NCI-H748 (cell line): Measurements from ENCODE around the gene TRO.

Experiments
- DNase-seq: peaks from one replicate; lab custom pipeline; 2025; ENCODE audit not compliant: unreplicated experiment; lab: John Stamatoyannopoulos, UW

Gene TRO, protein sequence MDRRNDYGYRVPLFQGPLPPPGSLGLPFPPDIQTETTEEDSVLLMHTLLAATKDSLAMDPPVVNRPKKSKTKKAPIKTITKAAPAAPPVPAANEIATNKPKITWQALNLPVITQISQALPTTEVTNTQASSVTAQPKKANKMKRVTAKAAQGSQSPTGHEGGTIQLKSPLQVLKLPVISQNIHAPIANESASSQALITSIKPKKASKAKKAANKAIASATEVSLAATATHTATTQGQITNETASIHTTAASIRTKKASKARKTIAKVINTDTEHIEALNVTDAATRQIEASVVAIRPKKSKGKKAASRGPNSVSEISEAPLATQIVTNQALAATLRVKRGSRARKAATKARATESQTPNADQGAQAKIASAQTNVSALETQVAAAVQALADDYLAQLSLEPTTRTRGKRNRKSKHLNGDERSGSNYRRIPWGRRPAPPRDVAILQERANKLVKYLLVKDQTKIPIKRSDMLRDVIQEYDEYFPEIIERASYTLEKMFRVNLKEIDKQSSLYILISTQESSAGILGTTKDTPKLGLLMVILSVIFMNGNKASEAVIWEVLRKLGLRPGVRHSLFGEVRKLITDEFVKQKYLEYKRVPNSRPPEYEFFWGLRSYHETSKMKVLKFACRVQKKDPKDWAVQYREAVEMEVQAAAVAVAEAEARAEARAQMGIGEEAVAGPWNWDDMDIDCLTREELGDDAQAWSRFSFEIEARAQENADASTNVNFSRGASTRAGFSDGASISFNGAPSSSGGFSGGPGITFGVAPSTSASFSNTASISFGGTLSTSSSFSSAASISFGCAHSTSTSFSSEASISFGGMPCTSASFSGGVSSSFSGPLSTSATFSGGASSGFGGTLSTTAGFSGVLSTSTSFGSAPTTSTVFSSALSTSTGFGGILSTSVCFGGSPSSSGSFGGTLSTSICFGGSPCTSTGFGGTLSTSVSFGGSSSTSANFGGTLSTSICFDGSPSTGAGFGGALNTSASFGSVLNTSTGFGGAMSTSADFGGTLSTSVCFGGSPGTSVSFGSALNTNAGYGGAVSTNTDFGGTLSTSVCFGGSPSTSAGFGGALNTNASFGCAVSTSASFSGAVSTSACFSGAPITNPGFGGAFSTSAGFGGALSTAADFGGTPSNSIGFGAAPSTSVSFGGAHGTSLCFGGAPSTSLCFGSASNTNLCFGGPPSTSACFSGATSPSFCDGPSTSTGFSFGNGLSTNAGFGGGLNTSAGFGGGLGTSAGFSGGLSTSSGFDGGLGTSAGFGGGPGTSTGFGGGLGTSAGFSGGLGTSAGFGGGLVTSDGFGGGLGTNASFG (N-terminal part only)

DNA sequence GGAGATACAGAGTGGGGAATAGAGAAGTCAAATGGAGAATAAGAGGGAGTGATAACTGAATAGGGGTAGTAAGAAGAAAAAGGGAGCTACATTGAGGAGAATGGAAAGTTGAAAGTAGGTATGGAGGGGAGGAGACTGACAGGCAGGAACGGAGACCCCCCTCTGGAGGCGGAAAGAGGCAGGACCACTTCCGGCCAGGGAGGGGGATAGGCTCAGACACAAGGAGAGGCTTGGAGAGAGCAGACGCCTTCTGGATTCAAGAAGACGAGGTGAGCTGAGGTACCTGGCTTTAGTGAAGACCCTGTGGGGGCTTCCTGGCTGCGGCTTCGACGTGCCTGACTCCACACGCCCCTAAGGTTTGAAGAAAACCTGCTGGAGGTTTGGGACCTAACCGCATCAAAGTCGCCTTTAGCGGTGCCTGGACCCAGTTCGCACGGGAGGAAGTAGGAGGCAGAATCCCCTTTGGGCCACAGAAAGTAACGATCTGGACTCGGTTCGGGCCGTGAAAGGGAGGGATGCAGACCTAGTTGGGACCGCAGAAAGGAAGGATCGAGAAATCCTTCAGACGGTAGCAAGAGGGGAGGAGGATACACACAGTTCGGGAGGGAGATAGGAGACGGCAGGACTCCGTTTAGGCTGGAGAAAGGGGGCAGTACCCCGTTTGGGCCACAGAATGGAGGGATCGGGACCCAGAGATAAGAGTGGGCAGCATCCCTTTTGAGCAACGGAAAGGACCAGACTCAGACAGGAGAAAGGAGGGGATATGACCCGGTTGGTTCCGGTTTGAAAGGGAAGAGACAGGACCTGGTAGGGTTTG lies at the start of gene TRO:
Gene TRO (plus strand): TSS at position 215 of the 817 bp plus-strand sequence. CDS start 1,423 bp downstream, outside the sequence.
- peak; percentile 64 for DNase-seq

DNA sequence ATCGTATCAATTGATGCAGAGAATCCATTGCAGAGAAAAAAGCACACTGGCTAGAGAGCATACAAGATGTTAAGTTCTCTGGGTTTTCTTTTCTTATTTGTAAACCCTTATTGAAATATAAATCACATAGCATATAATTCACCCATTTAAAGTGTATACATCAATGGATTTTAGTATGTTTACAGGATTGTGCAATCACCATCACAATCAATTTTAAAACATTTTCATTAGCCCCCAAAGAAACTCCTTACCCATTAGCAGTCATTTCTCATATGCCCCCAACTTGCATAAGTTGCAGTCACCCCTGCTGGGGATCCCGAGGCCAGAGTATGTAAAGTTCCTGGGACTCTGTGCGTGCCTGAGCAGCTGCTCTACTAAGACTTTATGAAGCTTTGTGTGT lies 34.9 kb upstream of the TRO start:
- DNase-seq = no peak

DNA sequence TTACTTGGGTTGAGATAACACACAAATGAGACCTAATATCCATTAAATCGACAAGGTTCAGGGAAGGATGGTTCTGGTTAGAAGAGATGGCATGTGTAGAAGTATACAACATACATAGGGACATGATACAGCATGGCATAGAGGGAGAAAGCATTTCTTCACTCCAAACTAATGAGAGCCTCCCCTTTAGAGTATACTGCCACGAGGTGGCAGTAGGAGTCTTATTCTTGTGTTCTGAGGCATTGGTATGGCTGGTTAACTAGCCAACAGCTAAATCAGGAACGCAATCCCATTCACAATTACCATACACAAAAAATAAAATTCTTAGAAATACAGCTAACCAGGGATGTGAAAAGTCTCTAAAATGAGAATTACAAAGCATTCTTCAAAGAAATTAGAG lies 29.1 kb upstream of the TRO start:
- DNase-seq = peak; percentile 65

DNA sequence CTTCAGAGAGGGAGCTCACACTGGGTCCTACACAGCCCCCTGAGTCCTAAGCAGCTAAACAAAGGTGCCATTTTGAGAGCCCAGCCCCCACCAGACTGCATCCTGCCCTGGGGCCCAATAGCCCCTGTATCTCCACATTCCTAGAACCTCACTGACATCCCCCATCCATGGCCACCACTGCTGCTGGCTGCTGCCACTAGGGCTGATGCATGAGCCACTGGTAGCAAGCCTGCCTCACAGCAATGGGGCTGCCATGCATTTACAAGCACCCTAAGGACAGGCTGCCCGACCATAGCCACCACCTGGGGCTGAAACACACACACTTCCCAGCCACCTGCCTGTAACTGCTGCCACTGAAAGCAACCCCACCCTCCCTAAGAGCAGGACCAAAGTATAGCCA lies 26.5 kb upstream of the TRO start:
- DNase-seq = no peak

DNA sequence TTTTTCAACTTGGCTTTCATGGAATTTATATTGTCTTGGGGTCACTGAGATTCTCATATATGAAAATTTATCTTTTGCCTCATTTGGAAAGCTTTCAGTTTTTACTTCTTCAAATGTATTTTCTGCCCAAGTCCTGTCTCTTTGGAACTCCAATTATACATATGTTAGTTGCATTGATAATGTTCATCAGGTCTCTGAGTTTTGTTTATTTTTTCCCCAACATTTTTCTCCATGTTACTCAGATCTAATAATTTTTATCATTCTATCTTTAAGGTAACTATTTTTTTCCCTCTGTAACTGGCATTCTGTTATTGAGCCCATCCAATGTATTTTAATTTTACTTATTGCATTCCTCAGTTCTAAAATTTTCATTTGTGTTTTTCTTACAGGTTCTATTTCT lies 10.7 kb upstream of the TRO start:
- no peak for DNase-seq

DNA sequence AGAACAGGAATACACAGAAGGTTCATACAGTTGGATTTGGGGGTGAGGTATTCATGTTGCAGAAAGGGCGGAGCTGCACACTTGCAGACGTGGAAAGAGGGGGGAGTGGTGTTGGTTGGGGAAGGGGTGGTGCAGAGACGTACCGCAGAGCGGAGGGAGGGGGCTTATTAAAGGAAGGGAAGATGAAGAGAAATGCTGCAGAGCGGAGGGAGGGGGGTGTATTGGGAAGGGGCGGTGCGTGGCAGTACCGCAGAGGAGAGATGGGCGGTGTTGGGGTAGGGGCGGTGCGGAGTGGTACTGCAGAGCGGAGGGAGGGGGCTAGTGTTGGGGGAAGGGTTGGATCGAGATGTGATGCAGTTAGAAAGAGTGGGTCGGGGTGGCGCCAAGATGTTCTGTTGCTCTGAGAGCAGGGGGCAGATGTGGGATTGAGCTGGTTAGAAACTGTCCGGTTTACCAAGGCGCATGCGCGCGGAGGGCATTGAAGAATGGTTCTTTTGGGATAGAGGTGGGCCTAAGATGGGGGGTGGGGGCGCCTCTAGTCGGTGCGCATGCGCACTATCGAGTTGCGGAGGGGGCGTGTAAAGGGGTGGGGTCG lies 900 bp downstream of the TRO start:
- DNase-seq = peak; percentile 82

DNA sequence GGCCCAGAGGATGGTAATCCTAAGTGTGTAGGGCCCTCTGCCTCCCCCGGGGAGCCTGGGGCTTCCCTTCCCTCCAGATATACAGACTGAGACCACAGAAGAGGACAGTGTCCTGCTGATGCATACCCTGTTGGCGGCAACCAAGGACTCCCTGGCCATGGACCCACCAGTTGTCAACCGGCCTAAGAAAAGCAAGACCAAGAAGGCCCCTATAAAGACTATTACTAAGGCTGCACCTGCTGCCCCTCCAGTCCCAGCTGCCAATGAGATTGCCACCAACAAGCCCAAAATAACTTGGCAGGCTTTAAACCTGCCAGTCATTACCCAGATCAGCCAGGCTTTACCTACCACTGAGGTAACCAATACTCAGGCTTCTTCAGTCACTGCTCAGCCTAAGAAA lies 1.9 kb downstream of the TRO start:
- no peak for DNase-seq

DNA sequence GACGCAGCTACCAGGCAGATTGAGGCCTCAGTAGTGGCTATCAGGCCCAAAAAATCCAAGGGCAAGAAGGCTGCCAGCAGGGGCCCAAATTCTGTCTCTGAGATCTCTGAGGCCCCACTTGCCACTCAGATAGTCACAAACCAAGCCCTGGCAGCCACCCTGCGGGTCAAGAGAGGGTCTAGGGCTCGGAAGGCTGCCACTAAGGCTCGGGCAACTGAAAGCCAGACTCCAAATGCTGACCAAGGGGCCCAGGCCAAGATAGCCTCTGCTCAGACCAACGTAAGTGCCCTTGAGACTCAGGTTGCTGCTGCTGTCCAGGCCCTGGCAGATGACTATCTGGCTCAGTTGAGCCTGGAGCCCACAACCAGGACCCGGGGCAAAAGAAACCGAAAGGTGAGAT lies 2.8 kb downstream of the TRO start:
- DNase-seq = no peak

DNA sequence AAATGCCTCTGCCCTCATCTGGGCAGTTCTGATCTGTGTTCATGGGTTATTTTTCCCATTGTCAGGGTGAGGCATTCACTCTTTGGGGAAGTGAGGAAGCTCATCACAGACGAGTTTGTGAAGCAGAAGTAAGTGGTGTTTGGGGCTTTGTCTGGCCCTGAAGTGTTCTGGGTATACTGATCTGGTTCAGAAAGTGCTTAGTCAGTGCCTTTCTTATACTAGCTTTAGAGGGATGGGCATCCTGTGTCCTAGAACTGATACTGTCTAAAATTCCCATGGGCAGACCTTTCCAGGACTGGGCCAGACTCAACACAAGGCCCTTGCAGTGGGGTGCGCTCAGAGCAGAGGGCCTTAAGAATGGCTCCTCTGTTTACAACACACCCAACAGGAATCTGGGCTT lies 6.4 kb downstream of the TRO start:
- no peak for DNase-seq

DNA sequence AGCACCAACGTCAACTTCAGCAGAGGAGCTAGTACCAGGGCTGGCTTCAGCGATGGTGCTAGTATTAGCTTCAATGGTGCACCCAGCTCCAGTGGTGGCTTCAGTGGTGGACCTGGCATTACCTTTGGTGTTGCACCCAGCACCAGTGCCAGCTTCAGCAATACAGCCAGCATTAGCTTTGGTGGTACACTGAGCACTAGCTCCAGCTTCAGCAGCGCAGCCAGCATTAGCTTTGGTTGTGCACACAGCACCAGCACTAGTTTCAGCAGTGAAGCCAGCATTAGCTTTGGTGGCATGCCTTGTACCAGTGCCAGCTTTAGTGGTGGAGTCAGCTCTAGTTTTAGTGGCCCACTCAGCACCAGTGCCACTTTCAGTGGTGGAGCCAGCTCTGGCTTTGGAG lies 8.3 kb downstream of the TRO start:
- DNase-seq = no peak

DNA sequence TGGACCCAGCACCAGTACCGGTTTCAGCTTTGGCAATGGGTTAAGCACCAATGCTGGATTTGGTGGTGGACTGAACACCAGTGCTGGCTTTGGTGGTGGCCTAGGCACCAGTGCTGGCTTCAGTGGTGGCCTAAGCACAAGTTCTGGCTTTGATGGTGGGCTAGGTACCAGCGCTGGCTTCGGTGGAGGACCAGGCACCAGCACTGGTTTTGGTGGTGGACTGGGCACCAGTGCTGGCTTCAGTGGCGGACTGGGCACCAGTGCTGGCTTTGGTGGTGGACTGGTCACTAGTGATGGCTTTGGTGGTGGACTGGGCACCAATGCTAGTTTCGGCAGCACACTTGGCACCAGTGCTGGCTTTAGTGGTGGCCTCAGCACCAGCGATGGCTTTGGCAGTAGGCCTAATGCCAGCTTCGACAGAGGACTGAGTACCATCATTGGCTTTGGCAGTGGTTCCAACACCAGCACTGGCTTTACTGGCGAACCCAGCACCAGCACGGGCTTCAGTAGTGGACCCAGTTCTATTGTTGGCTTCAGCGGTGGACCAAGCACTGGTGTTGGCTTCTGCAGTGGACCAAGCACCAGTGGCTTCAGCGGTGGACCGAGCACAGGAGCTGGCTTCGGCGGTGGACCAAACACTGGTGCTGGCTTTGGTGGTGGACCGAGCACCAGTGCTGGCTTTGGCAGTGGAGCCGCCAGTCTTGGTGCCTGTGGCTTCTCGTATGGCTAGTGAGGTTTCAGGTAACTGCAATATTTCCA lies 9.8 kb downstream of the TRO start:
- DNase-seq = no peak

DNA sequence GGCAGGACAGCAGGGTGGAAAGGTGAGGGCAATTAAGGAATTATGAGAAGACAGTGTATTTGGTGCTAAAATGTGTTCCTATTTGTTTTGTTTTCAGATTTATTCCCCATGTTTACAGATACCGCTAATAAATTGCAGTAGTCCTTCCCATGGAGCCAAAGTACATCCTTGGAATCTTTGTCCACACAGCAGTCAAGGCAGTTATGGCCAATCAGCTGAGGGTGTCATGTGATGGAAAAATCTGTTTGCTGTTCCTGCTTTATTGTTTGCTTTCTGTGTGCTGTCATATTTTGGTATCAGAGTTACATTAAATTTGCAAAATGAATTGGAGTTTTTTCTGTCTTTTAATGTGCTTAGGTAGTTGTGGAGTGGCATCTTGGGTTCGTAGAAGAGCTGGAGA lies 10.5 kb downstream of the TRO start:
- no peak for DNase-seq

DNA sequence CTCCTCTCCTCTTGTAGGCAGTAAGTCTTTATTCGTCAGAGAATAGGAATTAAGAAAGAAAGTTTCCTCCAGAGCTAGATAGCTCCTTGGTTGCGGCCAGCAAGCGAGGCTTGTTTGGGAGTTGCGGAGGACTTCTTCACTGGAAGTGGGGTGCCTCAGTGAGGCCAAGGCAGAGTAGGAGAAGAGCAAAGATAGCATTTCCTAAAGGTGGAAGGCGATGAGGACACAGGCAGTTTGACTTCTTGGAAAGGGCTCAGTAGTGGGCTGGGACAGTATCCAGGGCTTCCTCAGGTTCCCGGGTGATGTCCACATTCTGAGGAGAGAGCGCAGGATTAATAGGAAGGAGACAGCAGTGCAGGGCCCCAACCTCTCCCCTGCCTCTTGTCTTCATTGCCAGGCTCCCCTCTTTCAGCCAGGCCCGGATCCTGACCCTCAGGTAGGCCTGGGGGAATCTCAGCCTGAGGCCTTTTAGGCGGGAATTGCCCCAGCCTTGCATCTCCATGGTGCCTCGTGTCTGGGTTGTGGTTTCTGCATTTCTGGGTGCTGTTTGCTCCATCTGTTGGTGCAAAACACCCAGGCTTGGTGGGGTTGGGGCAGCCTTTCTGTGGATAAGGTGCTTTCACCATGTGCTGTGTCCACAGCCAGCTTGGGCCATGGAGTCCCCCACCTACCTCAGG lies 12.7 kb downstream of the TRO start:
- no peak for DNase-seq

DNA sequence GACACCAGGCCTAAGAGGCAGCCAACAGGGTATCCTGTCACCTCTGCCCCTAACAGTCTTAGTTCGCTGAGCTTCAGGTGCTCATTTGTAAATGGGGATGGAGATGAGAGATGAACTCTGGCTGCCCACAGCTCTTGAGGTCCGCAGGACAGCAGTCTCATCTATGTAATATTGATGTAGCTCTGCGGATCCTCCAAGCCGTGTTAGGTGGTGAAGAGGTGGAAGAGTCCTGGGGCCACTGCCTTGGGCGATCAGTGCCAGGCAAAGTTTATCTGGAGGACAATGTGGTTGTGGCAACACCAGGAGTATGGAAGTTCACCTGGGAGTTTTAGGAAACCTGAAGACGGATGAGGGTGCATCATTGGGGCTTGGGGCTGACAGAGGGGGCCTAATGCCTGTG lies 13.4 kb downstream of the TRO start:
- DNase-seq = no peak

DNA sequence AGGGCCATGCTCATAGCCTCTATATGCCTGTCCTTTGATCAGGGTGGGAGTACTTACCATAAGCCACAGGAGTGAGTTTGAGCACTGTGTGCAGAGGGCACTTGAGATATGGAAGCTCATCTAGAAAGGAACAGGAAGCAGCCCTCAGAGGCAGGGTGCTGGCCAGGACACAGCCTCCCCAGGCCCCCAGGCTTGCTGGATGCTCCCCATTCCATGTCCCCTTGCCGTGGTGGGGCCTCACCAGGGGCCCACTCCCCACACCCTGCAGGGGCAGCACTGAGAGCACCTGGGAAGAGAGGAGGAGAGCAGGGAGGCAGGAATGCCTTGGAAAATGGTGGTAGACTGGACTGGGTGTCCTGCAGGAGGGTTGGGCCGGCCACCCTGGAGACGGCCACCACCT lies 14.3 kb downstream of the TRO start:
- DNase-seq = no peak

DNA sequence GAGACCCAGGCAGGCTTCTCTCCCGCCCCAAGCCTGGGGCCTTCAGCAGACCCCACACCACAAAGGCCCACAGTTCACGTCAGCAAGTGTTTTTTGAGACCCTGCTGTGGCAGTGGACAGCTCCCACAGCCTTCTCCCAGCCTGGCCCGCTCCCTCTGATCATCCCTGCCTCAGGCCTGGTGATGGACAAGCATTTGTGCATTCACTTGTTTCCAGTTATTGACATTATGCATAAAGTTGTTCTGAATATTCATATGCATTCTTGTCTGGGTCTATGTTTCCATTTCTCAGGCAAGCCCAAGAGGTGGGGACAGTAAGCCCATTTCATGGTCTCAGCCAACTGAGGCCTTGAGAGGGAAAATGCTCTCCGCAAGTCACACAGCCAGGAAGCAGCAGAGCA lies 14.7 kb downstream of the TRO start:
- DNase-seq = no peak

DNA sequence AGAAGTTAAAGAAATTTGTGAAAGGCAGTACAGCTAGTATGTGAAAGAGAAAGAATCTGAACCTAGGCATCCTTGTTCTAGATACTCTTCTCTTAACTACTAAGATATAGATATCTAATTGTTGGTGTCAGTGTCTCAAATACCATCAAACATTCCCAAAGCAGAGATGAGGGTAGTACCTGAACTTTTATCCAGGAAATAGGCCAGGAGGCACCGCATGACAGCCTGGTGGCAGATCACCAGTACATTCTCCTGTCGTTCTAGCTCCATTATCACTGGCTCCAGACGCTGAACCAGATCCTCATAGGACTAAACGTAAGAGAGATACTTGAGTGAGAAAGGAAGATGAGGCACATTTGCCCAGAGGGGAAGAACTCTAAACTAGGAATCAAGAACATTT lies 16.8 kb downstream of the TRO start:
- no peak for DNase-seq

DNA sequence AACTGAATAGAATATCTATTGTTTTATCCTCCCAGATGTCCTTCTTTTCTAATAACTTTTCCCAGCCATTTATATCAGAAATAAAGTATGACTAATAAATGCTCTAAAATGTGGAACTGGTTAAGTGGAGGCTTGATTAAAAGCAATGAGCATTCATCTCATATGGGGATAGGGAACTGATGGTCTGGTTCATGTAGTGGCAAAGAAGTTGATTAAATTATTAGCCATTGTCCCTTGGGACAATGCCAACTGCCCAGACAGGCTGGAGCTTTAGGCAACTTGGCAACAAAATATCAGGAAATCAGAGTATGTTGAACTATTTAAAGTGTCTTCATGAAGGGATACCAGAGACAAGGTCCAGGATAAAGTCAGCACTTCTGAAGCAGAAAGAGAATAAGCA lies 24.2 kb downstream of the TRO start:
- no peak for DNase-seq

DNA sequence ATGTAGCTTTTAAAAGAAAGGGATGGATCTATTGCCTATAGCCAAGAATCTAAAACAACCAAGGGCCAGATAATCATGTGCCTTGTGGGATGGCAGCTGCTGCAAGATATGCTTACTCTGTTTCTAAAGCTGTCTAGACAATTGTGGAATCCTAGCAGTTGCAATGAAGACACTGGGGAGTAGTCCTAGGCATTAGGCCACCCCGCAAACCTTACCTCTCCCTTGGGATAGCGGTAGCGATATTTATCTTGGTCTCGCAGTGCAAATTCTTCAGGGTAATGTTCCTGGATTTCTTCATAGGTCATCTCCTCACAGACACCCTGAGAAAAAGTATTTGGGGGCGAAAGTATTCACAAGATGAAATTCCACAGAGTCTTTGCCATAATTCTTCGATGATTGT lies 24.6 kb downstream of the TRO start:
- no peak for DNase-seq
